Endometrial microvascular endothelial cells (primary cell): ENCODE measurements around the gene HCAR3. TPM values are rescaled to one million over a fixed set of nuclear protein-coding genes. Genes with fewer than 3 reads are reported as not detected.
"Not testable (repeated sequence)": the region's sequence is repeated elsewhere in the genome, so short reads cannot be mapped to it uniquely, and the experiment has no call there.

Experiments used
- in situ Hi-C: cut with HindIII; loops from 2 replicates; pipeline ENCODE4 v1.10.0; 2017; ENCODE audit warnings: low sequenced_read_pairs, low pct_unique_long_range_greater_than_20kb; ENCODE audit errors: inconsistent ontology term
- total RNA-seq: library from RNA; depleted of rRNA; stranded (reverse); fragments of >200 nt; gene quantifications from one replicate; pipeline ENCODE4 v1.2.3, GENCODE V29; 2015; ENCODE audit errors: inconsistent ontology term

The HCAR3 gene
- total RNA-seq = not detected

DNA sequence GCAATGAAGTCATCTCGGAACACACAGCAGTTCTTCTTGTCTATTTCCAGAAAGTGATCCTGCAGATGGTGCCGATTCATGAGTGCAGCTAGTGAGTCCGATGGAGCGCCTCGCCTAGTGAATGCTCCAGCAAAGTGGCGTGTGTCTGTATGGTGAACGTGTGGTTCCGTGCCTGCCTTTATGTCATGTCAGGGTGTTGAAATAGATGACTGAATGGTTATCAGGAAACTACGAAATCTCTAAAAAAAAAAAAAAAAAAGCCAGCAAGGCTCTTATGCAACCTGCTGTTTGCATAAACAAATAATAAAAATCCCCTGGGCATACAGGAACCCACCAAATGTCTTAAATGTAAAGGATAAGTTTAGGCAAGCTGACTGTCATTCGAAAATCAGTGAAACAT is at the start of gene HCAR3:
Gene HCAR3 (minus strand): TSS at position 154 of the 400 bp plus-strand sequence. CDS start 74 bp downstream, at position 80.
- in situ Hi-C loops = not testable (repeated sequence)

DNA sequence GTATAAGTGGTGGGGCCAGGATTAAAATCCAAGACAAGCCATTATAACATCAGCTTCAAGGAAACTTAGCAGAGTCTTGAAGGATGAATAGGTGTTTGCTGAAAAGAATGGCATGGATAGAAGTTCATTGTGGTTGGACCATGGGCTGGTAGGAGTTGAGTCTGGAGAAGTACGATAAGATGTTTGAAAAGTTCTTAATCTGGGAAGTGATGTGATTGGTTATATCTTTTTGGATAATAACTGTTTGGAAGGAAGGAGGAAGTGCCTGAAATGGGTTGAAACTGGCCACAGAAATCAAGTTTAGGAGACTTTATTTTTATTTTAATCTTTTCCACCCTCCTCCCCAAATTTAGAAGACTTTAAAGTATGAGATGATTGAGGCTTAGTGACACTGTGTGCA is 41.0 kb upstream of the HCAR3 start:
- in situ Hi-C loops = loop anchor here (25.0 kb wide), 1 partner anchor 245 kb away; the partner anchor contains the start of gene ZCCHC8

DNA sequence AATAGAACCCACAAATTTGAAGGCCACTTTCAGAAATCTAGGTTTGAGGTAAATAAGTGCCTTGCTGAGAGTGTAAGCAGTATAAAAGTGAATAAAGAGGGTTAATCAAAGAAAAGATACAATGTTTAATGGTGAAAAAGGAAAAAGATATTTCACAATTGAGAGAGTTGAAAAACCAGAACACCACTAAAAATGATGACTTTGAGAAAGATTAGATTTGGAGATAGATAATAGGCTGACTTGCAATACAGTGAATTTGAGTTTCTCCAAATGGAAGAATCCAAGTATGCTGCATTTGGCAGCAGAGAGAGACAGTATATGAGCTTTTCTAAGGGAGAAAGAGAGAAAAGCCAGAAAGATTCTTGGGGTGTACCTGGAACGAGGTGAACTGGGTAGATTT is 38.2 kb upstream of the HCAR3 start:
- in situ Hi-C loops = loop anchor here (25.0 kb wide), 1 partner anchor 242 kb away; the partner anchor contains the start of gene ZCCHC8

DNA sequence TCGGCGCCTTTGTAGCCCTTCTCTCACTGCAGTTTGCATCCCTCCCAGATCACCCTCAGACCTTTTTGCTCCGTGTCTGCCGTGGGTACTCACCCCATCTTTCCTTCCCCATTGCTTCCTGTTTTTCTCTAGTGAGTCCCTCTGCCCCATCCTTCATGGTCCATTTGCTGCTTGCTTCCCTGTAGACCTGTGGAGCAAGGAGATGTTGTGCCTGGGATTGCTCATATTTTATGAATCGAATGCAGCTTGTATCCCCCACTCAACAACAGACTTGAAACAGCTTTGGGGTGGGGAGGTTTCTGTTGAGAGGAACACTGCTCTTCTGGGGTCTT is 36.7 kb upstream of the HCAR3 start:
- in situ Hi-C loops = loop anchor here (25.0 kb wide), 1 partner anchor 241 kb away; the partner anchor contains the start of gene ZCCHC8

DNA sequence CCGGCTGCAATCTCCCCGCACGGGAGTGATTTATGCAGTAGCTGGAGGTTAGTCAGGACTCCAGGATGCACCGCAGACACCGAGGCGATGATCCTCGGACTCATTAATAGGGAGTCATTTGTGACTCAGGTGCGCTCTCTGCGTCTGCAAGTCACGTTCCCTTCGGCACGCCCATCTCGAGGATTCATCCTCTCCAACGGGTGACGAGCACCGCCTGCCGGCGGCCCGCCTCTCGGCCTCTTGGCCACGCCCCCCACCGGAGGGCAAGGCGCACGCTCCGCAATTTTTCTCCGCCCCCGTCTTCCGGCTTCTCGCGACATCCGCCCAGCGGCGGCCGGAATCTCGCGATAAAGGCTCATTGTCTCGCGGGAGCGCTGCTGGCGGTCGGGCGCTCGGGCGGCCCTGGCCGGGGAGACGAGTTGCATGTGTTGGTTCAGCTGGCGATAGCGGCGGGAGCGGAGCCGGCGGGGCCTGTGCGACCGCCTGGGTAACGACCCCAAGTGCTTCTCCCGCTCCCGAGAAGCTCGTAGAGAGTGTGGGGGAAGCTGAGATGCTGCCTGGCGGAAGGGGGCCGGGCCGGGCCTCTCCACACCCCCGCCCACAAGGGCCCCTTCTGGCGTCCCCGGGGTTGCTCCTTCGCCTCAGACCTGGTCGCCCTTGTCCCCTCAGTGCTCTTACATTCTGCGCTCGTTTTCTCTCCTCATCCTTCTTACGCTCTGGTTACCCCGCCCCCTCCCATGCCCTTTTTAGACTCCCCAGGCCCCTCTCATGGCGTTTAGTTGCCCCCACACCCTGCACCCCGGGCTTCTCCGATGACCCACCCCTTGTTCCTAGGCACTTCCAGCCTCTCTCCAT is 36.1 kb upstream of the HCAR3 start, which contains the start of gene DENR:
Gene DENR (plus strand): TSS at position 361 of the 855 bp plus-strand sequence. CDS start 878 bp downstream, outside the sequence.
- in situ Hi-C loops = loop anchor here (25.0 kb wide), 1 partner anchor 240 kb away; the partner anchor contains the start of gene ZCCHC8

DNA sequence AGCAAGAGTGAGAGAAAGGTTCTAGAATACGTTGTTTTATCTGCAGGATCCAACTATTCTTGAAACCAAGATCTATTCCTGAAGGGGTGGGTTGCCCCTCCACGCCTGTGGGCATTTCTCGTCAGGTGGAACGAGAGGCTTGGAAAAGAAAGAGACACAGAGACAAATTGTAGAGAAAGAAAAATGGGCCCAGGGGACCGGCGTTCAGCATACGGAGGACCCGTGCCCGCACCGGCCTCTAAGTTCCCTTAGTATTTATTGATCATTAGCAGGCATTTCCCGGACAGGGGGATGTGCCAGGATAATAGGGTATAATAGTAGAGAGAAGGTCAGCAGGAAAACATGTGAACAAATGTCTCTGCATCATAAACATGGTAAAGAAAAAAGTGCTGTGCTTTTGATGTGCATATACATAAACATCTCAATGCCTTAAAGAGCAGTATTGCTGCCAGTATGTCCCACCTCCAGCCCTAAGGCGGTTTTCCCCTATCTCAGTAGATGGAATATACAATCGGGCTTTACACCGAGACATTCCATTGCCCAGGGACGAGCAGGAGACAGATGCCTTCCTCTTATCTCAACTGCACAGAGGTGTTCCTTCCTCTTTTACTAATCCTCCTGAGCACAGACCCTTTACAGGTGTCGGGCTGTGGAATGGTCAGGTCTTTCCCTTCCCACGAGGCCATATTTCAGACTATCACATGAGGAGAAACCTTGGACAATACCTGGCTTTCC is 34.3 kb upstream of the HCAR3 start:
- in situ Hi-C loops = loop anchor here (25.0 kb wide), 1 partner anchor 239 kb away; the partner anchor contains the start of gene ZCCHC8

DNA sequence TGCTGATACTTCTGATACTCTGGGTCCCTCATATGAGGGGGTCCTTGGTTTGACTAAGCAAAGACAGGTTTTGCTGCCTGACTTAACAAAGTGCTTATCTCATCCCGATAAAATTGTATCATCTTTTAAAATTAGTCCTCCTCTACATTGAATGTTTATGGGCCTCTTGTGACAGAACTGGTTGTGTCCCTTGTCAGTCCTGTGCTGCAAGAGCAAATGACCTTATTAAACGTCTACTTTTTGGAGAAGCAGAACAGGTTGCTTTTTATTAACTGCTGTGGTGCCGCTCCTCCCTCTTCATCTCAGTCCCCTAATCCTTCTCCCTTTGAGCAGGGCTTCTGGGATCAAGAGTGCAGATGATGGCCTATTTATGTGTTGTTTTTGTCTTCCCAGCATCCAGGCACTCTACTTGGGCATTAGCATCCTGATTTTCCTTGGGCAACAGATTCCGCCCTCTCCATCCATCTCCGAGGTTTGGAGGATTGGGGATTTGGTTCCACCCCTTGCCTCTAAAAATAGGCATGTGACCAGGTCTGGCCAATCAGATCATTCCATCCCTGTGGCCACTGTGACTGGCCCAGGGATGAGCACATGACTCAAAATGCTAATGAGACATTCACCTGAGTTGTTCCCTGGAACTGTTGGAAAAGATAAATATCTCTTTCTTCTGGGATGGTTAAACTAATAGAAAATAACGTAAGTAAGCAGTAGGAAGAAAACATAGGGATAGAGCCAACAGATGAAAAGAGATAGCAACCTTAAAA is 33.1 kb upstream of the HCAR3 start:
- in situ Hi-C loops = loop anchor here (25.0 kb wide), 1 partner anchor 237 kb away; the partner anchor contains the start of gene ZCCHC8

DNA sequence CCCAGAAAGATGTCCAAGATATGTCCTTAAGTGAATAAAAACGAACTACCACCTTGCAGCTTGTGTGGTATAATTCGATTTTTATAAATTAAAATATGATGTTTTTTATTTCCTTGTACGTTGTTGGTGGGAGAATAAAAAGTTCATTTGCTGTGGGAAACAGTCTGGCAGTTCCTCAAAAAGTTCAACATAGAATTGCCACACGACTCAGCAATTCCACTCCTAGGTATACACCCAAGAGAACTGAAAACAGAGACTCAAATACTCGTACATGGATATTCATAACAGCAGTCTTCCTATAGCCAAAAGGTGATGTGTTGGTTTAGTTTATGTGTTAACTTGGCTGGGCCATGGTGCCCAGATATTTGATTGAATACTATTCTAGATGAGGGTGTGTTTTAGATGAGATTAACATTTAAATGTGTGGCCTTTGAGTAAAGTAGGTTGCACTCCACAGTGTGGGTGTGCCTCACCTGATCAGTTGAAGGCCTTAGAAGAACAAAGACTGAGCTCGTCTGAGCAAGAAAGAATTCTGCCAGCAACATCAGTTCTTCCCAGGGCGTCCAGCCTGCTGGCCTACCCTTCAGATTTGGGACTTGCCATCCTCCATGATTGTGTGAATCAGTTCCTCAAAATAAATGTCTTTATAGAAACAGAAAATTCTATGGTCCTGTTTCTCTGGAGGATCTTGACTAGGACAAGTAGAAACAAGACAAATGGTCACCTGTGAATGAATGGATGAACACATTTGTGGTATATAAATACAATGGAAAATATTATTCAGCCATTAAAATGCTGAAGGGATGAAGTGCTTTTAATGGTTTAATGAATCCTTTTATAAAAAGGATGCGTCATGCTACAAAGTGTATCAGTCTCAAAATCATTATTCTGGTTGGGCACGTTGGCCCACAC is 30.9 kb upstream of the HCAR3 start:
- in situ Hi-C loops = no loop called here

DNA sequence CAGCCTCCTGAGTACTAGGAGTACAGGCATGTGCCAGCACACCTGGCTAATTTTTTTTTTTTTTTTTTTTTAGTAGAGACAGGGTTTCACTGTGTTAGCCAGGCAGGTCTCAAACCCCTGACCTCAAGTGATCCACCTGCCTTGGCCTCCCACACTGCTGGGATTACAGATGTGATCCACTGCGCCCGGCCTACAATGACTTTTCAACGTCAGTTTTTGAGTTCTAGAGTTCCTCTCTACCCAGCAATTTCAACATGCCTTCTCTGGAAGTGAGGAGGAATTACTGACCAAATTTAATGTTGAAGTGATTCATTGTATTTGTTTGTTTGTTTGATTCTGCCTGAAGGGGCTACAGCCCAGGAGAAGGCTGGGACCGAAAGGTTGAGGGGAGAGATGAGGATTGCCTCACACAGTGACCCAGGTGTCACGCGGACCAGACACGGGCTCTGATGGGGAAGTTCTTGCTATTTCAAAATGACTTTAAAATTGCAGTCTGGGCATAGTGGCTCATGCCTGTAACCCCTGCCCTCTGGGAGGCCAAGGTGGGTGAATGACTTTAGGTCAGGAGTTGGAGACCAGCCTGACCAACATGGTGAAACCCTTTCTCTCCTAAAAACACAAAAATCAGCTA is 27.4 kb upstream of the HCAR3 start:
- in situ Hi-C loops = no loop called here

DNA sequence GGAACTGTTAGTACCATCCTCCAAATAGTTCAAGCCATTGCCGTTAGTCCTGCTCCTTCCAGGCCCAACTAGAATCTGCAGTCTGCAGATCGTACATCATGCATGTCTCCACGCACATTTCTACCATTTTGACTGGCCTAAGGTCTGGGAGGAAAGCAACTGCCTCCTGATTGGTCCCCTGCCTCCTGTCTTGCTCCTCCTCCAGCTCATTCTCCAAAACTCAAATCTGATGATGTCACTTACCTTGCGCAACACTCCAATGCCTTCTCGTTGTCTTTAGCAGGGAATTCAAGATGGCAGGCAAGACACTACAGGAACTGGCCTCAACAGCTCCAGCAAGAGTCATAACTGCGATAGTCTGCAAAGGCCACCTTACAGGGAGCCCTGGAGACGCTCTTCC is 23.7 kb upstream of the HCAR3 start:
- in situ Hi-C loops = no loop called here

DNA sequence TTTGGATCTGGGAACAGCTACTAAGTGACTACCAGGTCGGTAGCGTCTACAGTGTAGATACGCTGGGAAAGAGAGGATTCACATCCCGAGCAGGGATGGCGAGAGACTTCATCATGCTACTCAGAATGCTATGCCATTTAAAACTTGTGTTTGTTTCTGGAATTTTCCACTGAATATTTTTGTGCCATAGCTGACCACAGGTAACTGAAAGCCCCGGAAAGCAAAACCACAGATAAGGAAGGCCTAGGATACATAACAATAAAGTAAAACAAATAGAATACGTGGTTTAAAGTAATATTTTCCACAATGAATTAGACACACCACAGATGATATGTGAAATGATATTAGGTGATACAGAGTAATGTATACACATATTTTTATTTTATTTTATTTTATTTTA is 22.0 kb upstream of the HCAR3 start:
- in situ Hi-C loops = no loop called here

DNA sequence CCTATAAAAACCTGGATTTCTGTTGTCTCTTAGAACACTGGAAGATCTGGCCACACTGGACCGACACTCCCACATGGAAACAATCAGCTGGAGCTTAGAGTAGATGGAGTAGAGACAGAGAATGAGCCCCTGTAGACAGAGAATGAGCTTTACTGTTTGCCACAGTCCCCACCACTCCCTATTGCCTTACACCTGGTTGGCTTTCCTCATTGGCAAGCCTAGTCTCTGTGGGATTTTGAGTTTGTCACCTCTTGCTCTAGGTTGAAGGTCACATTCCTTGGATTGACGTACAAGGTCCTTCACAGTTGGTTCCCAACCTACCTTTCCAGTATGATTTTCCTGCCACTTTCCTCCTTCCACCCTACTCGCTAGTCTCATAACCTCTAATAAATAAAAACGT is 16.0 kb upstream of the HCAR3 start:
- in situ Hi-C loops = no loop called here

DNA sequence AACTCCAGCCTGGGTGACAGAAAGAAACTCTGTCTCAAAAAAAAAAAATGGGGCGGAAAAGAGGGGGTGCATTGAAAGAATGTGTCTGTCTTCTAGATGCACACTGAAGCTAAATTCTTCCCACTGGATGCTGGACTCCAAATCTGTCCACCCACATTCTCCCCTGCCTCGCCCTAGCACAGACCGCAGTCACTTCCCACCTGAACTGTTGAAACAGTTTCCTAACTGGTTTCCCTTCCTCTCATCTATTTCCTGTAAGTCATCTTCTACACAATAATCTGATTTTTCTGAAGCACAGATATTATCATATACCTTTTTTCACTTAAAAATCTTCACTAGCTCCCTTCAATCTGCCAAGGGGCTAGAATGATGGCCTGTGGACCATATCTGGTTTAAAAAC is 15.6 kb upstream of the HCAR3 start:
- in situ Hi-C loops = no loop called here

DNA sequence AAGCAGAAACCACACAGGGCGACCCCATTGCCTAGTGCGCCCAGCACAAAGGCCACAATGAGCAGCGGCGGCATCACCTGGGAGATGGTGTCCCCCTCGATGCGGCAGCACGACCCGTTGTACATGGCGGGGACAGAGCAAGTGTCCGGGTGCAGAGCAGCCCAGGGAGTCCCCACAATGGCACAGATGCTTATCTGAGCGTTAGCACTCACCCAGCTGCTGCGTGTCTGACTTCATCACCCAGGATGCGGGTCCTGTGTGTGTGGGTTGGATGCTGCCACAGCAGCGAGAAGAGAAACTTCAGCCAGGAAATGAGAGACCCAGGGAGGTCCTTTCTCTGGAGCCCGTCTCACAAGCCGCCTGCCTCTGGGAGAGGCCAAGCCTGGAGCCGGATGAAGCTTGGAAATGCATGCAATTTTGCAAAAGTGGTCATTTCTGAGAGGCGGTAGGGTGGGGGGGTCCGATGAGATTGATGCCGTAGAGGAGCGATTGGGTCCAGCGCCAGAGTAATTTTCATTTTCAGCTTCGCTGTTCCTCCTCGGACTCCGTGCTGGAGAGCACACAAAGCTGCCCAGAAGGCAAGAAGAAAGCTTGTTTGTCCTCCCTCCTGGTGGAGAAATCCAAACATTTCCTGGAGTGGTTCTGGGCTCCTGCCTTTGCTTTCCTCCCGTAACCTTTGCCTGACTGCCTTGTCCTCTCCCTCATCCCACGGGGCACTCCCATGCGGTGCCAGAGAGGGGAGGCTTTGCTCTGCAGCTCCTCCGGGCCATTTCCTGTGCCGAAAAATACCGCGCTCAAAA is 13.8 kb upstream of the HCAR3 start, which contains the start of gene HCAR1:
Gene HCAR1 (minus strand): TSS at position 630 of the 800 bp plus-strand sequence. CDS start 505 bp downstream, at position 125.
- in situ Hi-C loops = no loop called here

DNA sequence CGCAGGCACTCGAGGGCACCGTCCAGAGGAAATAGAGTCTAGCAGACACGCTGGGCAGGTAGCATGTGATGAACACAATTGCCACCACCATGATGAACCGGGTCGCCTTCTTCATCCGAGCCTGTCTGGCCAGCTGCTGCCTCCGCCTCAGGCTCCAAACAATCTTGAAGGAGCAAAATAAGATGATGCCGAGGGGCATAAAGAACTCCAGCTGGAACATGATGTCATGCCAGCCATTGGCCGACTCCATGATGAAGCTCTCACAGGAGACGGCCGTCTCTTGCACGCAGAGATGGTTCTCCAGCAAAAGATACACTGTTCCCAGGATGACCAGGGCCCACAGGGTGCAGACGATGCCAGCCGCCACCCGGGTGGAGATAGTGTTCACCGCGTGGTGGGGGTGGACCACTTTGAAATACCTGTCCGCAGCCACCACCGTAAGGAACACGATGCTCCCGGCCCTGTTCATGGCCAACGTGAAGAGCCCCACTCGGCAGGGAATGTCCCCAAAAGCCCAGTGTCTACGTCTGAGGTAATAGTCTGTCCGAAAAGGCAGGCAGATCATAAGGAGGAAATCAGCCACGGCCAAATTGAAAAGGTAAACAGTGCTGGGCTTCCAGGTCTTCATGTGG is 13.1 kb upstream of the HCAR3 start:
- in situ Hi-C loops = no loop called here

DNA sequence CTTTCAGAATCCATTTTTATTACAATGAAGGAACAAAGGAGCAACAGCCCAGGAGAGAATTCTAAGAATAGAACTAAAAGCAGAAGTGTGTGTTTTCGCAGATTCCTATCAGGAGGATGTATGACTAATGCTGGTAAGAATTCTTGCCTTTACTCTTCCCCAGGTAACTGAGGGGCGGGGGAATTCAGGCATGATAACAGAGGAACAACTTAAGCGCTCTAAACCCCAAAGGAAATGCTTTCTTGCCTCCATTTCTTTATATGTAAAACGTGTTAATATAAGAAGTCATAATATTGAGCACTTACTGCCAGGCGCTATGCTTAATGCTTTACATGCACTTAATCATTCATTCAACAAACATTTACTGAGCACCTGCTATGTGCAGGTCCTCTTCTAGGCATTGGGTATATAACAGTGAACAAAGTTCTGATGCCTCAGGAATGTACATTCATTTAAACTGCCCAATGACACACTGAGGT is 9.5 kb upstream of the HCAR3 start:
- in situ Hi-C loops = no loop called here
